HepG2 (cell line): Measurements from ENCODE around the gene HRH3.

Experiments used
- ATF5 ChIP-seq: sonication (generic); formaldehyde crosslinking; IDR thresholded peaks from 2 replicates; pipeline ENCODE4 v1.4.0; 2020; ENCODE audit warnings: mild to moderate bottlenecking, low read depth, missing genetic modification reagents
- CTCF ChIP-seq: sonication (generic); formaldehyde crosslinking; IDR thresholded peaks from 2 replicates; pipeline ENCODE4 v1.5.0; 2020; ENCODE audit warnings: mild to moderate bottlenecking, missing genetic modification reagents, moderate library complexity
- EZH2 ChIP-seq: conservative IDR thresholded peaks from 2 replicates; pipeline ENCODE4 v1.6.1; 2012; ENCODE audit warnings: mild to moderate bottlenecking, low read depth, low read length, moderate library complexity
- MXD1 ChIP-seq: sonication (generic); formaldehyde crosslinking; IDR thresholded peaks from 2 replicates; pipeline ENCODE4 v1.4.0; 2020; ENCODE audit warnings: mild to moderate bottlenecking, missing genetic modification reagents
- ZNF10 ChIP-seq: sonication (generic); formaldehyde crosslinking; IDR thresholded peaks from 2 replicates; pipeline ENCODE4 v1.4.0; 2020; ENCODE audit warnings: mild to moderate bottlenecking, low read depth, missing genetic modification reagents, borderline replicate concordance
- ZNF782 ChIP-seq: sonication (generic); formaldehyde crosslinking; IDR thresholded peaks from 2 replicates; pipeline ENCODE4 v1.4.0; 2020; ENCODE audit warnings: missing genetic modification reagents, mild to moderate bottlenecking, borderline replicate concordance
- TF ChIP-seq, protein P1 (sequence below), 2 experiments: IDR thresholded peaks; 2 replicates each; pipeline ENCODE4 v1.6.1; 2011 to 2012; ENCODE audit warnings: low read length in 2 of 2, borderline replicate concordance in 1 of 2, low read depth in 1 of 2, mild to moderate bottlenecking in 1 of 2, moderate library complexity in 1 of 2

- TF ChIP-seq MXD1 (no peak), EZH2 (no peak), CTCF (CRISPR knock-in tag) (no peak), ZNF10 (CRISPR knock-in tag) (no peak), ATF5 (CRISPR knock-in tag) (no peak), ZNF782 (CRISPR knock-in tag) (no peak)
- TF ChIP-seq, protein P1, sequence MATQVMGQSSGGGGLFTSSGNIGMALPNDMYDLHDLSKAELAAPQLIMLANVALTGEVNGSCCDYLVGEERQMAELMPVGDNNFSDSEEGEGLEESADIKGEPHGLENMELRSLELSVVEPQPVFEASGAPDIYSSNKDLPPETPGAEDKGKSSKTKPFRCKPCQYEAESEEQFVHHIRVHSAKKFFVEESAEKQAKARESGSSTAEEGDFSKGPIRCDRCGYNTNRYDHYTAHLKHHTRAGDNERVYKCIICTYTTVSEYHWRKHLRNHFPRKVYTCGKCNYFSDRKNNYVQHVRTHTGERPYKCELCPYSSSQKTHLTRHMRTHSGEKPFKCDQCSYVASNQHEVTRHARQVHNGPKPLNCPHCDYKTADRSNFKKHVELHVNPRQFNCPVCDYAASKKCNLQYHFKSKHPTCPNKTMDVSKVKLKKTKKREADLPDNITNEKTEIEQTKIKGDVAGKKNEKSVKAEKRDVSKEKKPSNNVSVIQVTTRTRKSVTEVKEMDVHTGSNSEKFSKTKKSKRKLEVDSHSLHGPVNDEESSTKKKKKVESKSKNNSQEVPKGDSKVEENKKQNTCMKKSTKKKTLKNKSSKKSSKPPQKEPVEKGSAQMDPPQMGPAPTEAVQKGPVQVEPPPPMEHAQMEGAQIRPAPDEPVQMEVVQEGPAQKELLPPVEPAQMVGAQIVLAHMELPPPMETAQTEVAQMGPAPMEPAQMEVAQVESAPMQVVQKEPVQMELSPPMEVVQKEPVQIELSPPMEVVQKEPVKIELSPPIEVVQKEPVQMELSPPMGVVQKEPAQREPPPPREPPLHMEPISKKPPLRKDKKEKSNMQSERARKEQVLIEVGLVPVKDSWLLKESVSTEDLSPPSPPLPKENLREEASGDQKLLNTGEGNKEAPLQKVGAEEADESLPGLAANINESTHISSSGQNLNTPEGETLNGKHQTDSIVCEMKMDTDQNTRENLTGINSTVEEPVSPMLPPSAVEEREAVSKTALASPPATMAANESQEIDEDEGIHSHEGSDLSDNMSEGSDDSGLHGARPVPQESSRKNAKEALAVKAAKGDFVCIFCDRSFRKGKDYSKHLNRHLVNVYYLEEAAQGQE (IDR thresholded peaks at IDR 0.05; ENCODE audit: borderline replicate concordance in 1 of 2, low read depth in 1 of 2, low read length in 2 of 2) = no peak
Measured at GRCh38 chr20:62177307-62177706, 42.8 kb downstream of the HRH3 start.
